Measurements from ENCODE around the gene UNC5C.

GRCh38 chr4:95129821-95130311 is 418.9 kb downstream of the UNC5C start:
- TF ChIP-seq BHLHE40 (IDR thresholded peaks at IDR 0.05; ENCODE audit: borderline replicate concordance) (no peak), FOXA1 (IDR thresholded peaks at IDR 0.05) (no peak), TARDBP (IDR thresholded peaks at IDR 0.05) (no peak), SP1 (IDR thresholded peaks at IDR 0.05) (no peak), FOXK2 (IDR thresholded peaks at IDR 0.05) (no peak), SUZ12 (IDR thresholded peaks at IDR 0.05) (no peak), ELF4 (IDR thresholded peaks at IDR 0.05) (no peak), ZNF384 (IDR thresholded peaks at IDR 0.05) (no peak)

Measured in HEK293T (cell line).